ENCODE data around the gene TP53I3.
"Not testable (repeated sequence)": the region's sequence is repeated elsewhere in the genome, so short reads cannot be mapped to it uniquely, and the experiment has no call there.

TP53I3 gene

GRCh38 chr2:24106786-24107185, 22.2 kb upstream of the TP53I3 start:
- no peak overlapping the region for H3K27ac Mint-ChIP-seq
- peaks cover 18% of the 10 kb centered on the region for H3K4me1 Mint-ChIP-seq
- no peak for ATAC-seq
- H3K4me3 Mint-ChIP-seq = no peak overlapping the region
- peaks cover 13% of the 10 kb centered on the region for H3K9me3 Mint-ChIP-seq
- H3K36me3 Mint-ChIP-seq = peaks cover 27% of the 10 kb centered on the region
- H3K27me3 Mint-ChIP-seq = no peaks in the 10 kb centered on the region

- peaks cover 27% of the 10 kb centered on the region for H3K36me3 Mint-ChIP-seq
- no peaks in the 10 kb centered on the region for H3K27me3 Mint-ChIP-seq
Measured at GRCh38 chr2:24105816-24106215, 21.2 kb upstream of the TP53I3 start.

GRCh38 chr2:24104906-24105305, 20.3 kb upstream of the TP53I3 start:
- peaks cover 18% of the 10 kb centered on the region for H3K4me1 Mint-ChIP-seq
- H3K27ac Mint-ChIP-seq = peak overlapping the region; percentile 17
- peaks cover 33% of the 10 kb centered on the region for H3K36me3 Mint-ChIP-seq
- no peaks in the 10 kb centered on the region for H3K27me3 Mint-ChIP-seq
- peak; percentile 48 for ATAC-seq
- peaks cover 14% of the 10 kb centered on the region for H3K9me3 Mint-ChIP-seq
- no peak overlapping the region for H3K4me3 Mint-ChIP-seq

More at GRCh38 chr2:24105816-24106215, 21.2 kb upstream of the TP53I3 start:
- Mint-ChIP-seq H3K9me3 (peaks cover 13% of the 10 kb centered on the region), H3K27ac (no peak overlapping the region), H3K4me3 (no peak overlapping the region), H3K4me1 (peaks cover 18% of the 10 kb centered on the region)
- no peak for ATAC-seq

GRCh38 chr2:24104110-24104650, 19.5 kb upstream of the TP53I3 start:
- Mint-ChIP-seq H3K27me3 (no peaks in the 10 kb centered on the region), H3K36me3 (peaks cover 39% of the 10 kb centered on the region), H3K4me1 (peaks cover 18% of the 10 kb centered on the region), H3K27ac (peak overlapping the region; percentile 17), H3K4me3 (no peak overlapping the region), H3K9me3 (peaks cover 14% of the 10 kb centered on the region)
- ATAC-seq = no peak

GRCh38 chr2:24102677-24103076, 18.0 kb upstream of the TP53I3 start:
- peaks cover 18% of the 10 kb centered on the region for H3K4me1 Mint-ChIP-seq
- peaks cover 47% of the 10 kb centered on the region for H3K36me3 Mint-ChIP-seq
- H3K27ac Mint-ChIP-seq = no peak overlapping the region
- H3K27me3 Mint-ChIP-seq = no peaks in the 10 kb centered on the region
- no peak overlapping the region for H3K4me3 Mint-ChIP-seq
- ATAC-seq = no peak
- H3K9me3 Mint-ChIP-seq = peaks cover 13% of the 10 kb centered on the region

- H3K4me3 Mint-ChIP-seq = no peak overlapping the region
- no peaks in the 10 kb centered on the region for H3K27me3 Mint-ChIP-seq
- peaks cover 18% of the 10 kb centered on the region for H3K4me1 Mint-ChIP-seq
- peaks cover 44% of the 10 kb centered on the region for H3K36me3 Mint-ChIP-seq
- ATAC-seq = no peak
- H3K27ac Mint-ChIP-seq = no peak overlapping the region
- peaks cover 9% of the 10 kb centered on the region for H3K9me3 Mint-ChIP-seq
Measured at GRCh38 chr2:24101992-24102391, 17.4 kb upstream of the TP53I3 start.

GRCh38 chr2:24100732-24101131, 16.1 kb upstream of the TP53I3 start:
- Mint-ChIP-seq H3K36me3 (peaks cover 49% of the 10 kb centered on the region), H3K4me1 (peaks cover 18% of the 10 kb centered on the region)
- not testable (repeated sequence) for H3K27ac Mint-ChIP-seq, H3K9me3 Mint-ChIP-seq, H3K27me3 Mint-ChIP-seq, ATAC-seq, H3K4me3 Mint-ChIP-seq

- not testable (repeated sequence) for H3K9me3 Mint-ChIP-seq, H3K27me3 Mint-ChIP-seq, ATAC-seq, H3K4me3 Mint-ChIP-seq, H3K4me1 Mint-ChIP-seq, H3K27ac Mint-ChIP-seq
- H3K36me3 Mint-ChIP-seq = peaks cover 51% of the 10 kb centered on the region
Measured at GRCh38 chr2:24095171-24095677, 10.6 kb upstream of the TP53I3 start.

GRCh38 chr2:24093270-24093669, 8.6 kb upstream of the TP53I3 start:
- not testable (repeated sequence) for H3K4me1 Mint-ChIP-seq, H3K27me3 Mint-ChIP-seq, H3K9me3 Mint-ChIP-seq, ATAC-seq, H3K4me3 Mint-ChIP-seq, H3K27ac Mint-ChIP-seq
- peaks cover 48% of the 10 kb centered on the region for H3K36me3 Mint-ChIP-seq

- Mint-ChIP-seq H3K36me3 (peaks cover 20% of the 10 kb centered on the region), H3K4me1 (peaks cover 9% of the 10 kb centered on the region), H3K27me3 (no peaks in the 10 kb centered on the region), H3K9me3 (peaks cover 3% of the 10 kb centered on the region), H3K4me3 (no peak overlapping the region), H3K27ac (no peak overlapping the region)
- ATAC-seq = no peak
Measured at GRCh38 chr2:24088821-24089359, 4.3 kb upstream of the TP53I3 start.

GRCh38 chr2:24087032-24087431, 2.4 kb upstream of the TP53I3 start:
- H3K9me3 Mint-ChIP-seq = no peaks in the 10 kb centered on the region
- peaks cover 12% of the 10 kb centered on the region for H3K36me3 Mint-ChIP-seq
- H3K4me1 Mint-ChIP-seq = peaks cover 18% of the 10 kb centered on the region
- no peaks in the 10 kb centered on the region for H3K27me3 Mint-ChIP-seq
- ATAC-seq = no peak
- H3K27ac Mint-ChIP-seq = no peak overlapping the region
- H3K4me3 Mint-ChIP-seq = no peak overlapping the region

GRCh38 chr2:24086241-24086640, 1.6 kb upstream of the TP53I3 start:
- Mint-ChIP-seq H3K4me1 (peaks cover 18% of the 10 kb centered on the region), H3K27ac (no peak overlapping the region), H3K27me3 (no peaks in the 10 kb centered on the region), H3K4me3 (no peak overlapping the region), H3K9me3 (no peaks in the 10 kb centered on the region), H3K36me3 (peaks cover 19% of the 10 kb centered on the region)
- ATAC-seq = no peak

GRCh38 chr2:24085200-24085489, 511 bp upstream of the TP53I3 start:
- Mint-ChIP-seq H3K27ac (no peak overlapping the region), H3K9me3 (no peaks in the 10 kb centered on the region), H3K27me3 (no peaks in the 10 kb centered on the region), H3K4me3 (peak overlapping the region; percentile 97), H3K4me1 (peaks cover 18% of the 10 kb centered on the region), H3K36me3 (peaks cover 21% of the 10 kb centered on the region)
- ATAC-seq = no peak

GRCh38 chr2:24083567-24084385, 858 bp downstream of the TP53I3 start:
- Mint-ChIP-seq H3K27ac (peak overlapping the region; percentile 86), H3K4me1 (peaks cover 18% of the 10 kb centered on the region), H3K36me3 (peaks cover 18% of the 10 kb centered on the region), H3K27me3 (no peaks in the 10 kb centered on the region), H3K4me3 (peak overlapping the region; percentile 97), H3K9me3 (no peaks in the 10 kb centered on the region)
- ATAC-seq = peak; percentile 89

GRCh38 chr2:24082787-24083566, 1.7 kb downstream of the TP53I3 start:
- peak overlapping the region; percentile 97 for H3K4me3 Mint-ChIP-seq
- H3K27me3 Mint-ChIP-seq = no peaks in the 10 kb centered on the region
- H3K27ac Mint-ChIP-seq = peak overlapping the region; percentile 86
- H3K36me3 Mint-ChIP-seq = peaks cover 15% of the 10 kb centered on the region
- peaks cover 18% of the 10 kb centered on the region for H3K4me1 Mint-ChIP-seq
- H3K9me3 Mint-ChIP-seq = no peaks in the 10 kb centered on the region
- ATAC-seq = no peak
